ENCODE results near the gene INPPL1. TPM values are rescaled to one million over a fixed set of nuclear protein-coding genes. Genes with fewer than 3 reads are reported as not detected.
"Not testable (repeated sequence)": the region's sequence is repeated elsewhere in the genome, so short reads cannot be mapped to it uniquely, and the experiment has no call there.

Gene INPPL1
- total RNA-seq, 2 experiments from 2014 or later = 67.1 to 74.0 TPM

GRCh38 chr11:72195518-72196270 is 28.9 kb upstream of the INPPL1 start:
- Mint-ChIP-seq H3K4me1 (ENCODE audit: low read depth) (no peaks in the 10 kb centered on the region), H3K36me3 (ENCODE audit: low read depth) (no peaks in the 10 kb centered on the region), H3K27me3 (ENCODE audit: low read depth) (no peaks in the 10 kb centered on the region), H3K9me3 (no peaks in the 10 kb centered on the region), H3K27ac (no peak overlapping the region), H3K4me3 (no peak overlapping the region)
- intact Hi-C loops (cut with micrococcal nuclease) = no loop called here
- CTCF ChIA-PET = no interaction called here
- DNase-seq = no peak

DNA sequence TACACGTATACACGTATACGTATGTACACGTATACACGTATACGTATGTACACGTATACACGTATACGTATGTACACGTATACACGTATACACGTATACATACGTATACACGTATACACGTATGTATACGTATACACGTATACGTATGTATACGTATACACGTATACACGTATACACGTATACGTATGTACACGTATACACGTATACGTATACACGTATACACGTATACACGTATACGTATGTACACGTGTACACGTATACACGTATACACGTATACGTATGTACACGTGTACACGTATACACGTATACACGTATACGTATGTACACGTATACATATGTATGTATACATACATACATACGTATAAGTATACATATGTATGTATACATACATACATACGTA is 23.1 kb upstream of the INPPL1 start:
- CTCF ChIA-PET; H3K4me3 Mint-ChIP-seq; intact Hi-C loops (cut with micrococcal nuclease): not testable (repeated sequence)

DNA sequence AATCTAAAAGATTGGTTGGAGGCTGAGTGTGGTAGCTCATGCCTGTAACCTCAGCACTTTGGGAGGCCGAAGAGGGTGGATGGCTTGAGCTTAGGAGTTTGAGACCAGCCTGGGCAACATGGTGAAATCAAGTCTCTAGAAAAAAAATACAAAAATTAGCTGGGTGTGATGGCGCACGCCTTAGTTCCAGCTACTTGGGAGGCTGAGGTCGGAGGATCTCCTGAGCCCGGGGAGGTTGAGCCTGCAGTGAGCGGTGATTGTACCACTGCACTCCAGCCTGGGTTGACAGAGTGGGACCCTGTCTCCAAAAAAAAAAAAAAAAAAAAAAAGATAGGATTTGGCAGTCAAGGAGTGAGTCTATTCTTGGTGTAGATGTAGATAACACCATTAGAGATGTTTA is 22.0 kb upstream of the INPPL1 start:
- H3K36me3 Mint-ChIP-seq (ENCODE audit: low read depth) = no peaks in the 10 kb centered on the region
- H3K4me3 Mint-ChIP-seq = no peak overlapping the region
- CTCF ChIA-PET = no interaction called here
- H3K9me3 Mint-ChIP-seq = no peaks in the 10 kb centered on the region
- no peak overlapping the region for H3K27ac Mint-ChIP-seq
- H3K4me1 Mint-ChIP-seq (ENCODE audit: low read depth) = no peaks in the 10 kb centered on the region
- no peaks in the 10 kb centered on the region for H3K27me3 Mint-ChIP-seq (ENCODE audit: low read depth)
- intact Hi-C loops (cut with micrococcal nuclease) = no loop called here
- no peak for DNase-seq

More for the DNA sequence above, 23.1 kb upstream of the INPPL1 start:
- H3K4me1 Mint-ChIP-seq (ENCODE audit: low read depth); H3K9me3 Mint-ChIP-seq; H3K27ac Mint-ChIP-seq; H3K27me3 Mint-ChIP-seq (ENCODE audit: low read depth); H3K36me3 Mint-ChIP-seq (ENCODE audit: low read depth); DNase-seq: not testable (repeated sequence)

GRCh38 chr11:72203163-72203562 is 21.4 kb upstream of the INPPL1 start:
- Mint-ChIP-seq H3K27me3 (ENCODE audit: low read depth) (no peaks in the 10 kb centered on the region), H3K27ac (no peak overlapping the region), H3K4me3 (no peak overlapping the region), H3K9me3 (no peaks in the 10 kb centered on the region), H3K4me1 (ENCODE audit: low read depth) (no peaks in the 10 kb centered on the region), H3K36me3 (ENCODE audit: low read depth) (no peaks in the 10 kb centered on the region)
- intact Hi-C loops (cut with micrococcal nuclease) = no loop called here
- CTCF ChIA-PET = no interaction called here
- no peak for DNase-seq

DNA sequence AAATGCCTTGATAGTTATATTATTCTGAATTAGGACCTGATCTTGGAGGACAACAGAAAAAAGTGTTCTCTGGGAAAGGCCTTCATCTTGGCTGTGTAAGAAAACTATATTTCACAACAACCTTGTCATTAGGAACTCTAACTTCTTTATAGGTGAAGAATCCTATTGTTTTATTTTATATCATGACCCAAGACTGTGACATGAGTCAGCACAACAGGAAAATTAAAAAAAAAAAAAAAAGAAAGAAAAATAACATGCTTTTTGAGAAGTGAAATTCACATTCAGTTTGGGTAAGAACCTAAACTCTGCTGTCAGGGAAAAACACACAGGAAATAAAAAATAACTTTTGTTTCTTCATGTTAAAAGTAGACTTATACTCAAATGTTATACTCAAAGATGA is 19.7 kb upstream of the INPPL1 start:
- Mint-ChIP-seq H3K36me3 (ENCODE audit: low read depth) (no peaks in the 10 kb centered on the region), H3K27ac (no peak overlapping the region), H3K4me3 (no peak overlapping the region), H3K27me3 (ENCODE audit: low read depth) (no peaks in the 10 kb centered on the region), H3K9me3 (peaks cover 11% of the 10 kb centered on the region), H3K4me1 (ENCODE audit: low read depth) (no peaks in the 10 kb centered on the region)
- intact Hi-C loops (cut with micrococcal nuclease) = no loop called here
- CTCF ChIA-PET = interaction anchor here (0.6 kb wide), 1 partner anchor 277 kb away, joined by 3 read pairs; no protein-coding TSS in a partner anchor
- DNase-seq = no peak

GRCh38 chr11:72206794-72207193 is 17.8 kb upstream of the INPPL1 start:
- peaks cover 12% of the 10 kb centered on the region for H3K9me3 Mint-ChIP-seq
- H3K27me3 Mint-ChIP-seq (ENCODE audit: low read depth); H3K36me3 Mint-ChIP-seq (ENCODE audit: low read depth); H3K27ac Mint-ChIP-seq; H3K4me1 Mint-ChIP-seq (ENCODE audit: low read depth); DNase-seq; H3K4me3 Mint-ChIP-seq; intact Hi-C loops (cut with micrococcal nuclease): not testable (repeated sequence)
- CTCF ChIA-PET = interaction anchor here (0.6 kb wide), 1 partner anchor 17 kb away, joined by 4 read pairs; no protein-coding TSS in a partner anchor

GRCh38 chr11:72208281-72208680 is 16.3 kb upstream of the INPPL1 start:
- Mint-ChIP-seq H3K4me1 (ENCODE audit: low read depth) (no peaks in the 10 kb centered on the region), H3K9me3 (peaks cover 12% of the 10 kb centered on the region), H3K36me3 (ENCODE audit: low read depth) (no peaks in the 10 kb centered on the region), H3K27me3 (ENCODE audit: low read depth) (peaks cover 4% of the 10 kb centered on the region), H3K4me3 (no peak overlapping the region), H3K27ac (no peak overlapping the region)
- CTCF ChIA-PET = no interaction called here
- intact Hi-C loops (cut with micrococcal nuclease) = no loop called here
- DNase-seq = no peak

DNA sequence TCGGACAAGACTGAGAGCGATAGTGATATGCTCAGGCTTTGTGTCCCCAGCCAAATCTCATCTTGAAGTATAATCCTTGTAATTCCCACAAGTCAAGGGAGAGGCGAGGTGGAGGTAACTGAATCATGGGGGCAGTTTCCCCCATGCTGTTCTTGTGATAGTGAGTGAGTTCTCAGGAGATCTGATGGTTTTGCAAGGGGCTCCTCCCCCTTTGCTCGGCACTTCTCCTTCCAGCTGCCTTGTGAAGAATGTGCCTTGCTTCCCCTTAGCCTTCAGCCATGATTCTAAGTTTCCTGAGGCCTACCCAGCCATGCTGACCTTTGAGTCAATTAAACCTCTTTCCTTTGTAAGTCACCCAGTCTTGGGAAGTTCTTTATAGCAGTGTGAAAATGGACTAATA is 15.5 kb upstream of the INPPL1 start:
- no peaks in the 10 kb centered on the region for H3K36me3 Mint-ChIP-seq (ENCODE audit: low read depth)
- peaks cover 12% of the 10 kb centered on the region for H3K9me3 Mint-ChIP-seq
- H3K27me3 Mint-ChIP-seq (ENCODE audit: low read depth) = peaks cover 4% of the 10 kb centered on the region
- DNase-seq = no peak
- intact Hi-C loops (cut with micrococcal nuclease) = no loop called here
- CTCF ChIA-PET = interaction anchor here (1.1 kb wide), 1 partner anchor 25 kb away, joined by 3 read pairs; no protein-coding TSS in a partner anchor
- no peak overlapping the region for H3K27ac Mint-ChIP-seq
- H3K4me1 Mint-ChIP-seq (ENCODE audit: low read depth) = no peaks in the 10 kb centered on the region
- H3K4me3 Mint-ChIP-seq = no peak overlapping the region

DNA sequence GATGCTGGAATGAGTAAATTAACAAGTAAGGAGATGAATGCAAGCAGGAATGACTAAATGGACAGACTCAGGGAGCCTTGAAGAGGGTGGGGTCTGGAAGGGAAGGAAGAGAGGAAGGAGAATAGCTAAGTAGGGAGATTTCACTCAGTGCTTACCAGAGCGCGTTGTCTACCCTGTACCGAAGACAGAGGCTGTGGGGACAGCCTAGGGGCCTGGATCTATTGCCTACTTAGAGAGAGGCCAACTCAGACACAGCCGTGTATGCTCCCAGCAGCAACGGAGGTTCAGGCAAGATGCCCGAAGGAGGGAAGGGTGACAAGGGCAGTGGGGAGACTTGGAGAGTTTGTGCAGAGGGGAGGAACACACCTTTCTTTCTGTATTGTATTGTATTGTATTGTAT is 7.9 kb upstream of the INPPL1 start, which contains the start of gene FOLR2:
TSS of gene FOLR2 (plus strand) at position 157 of the 400 bp plus-strand sequence. CDS start 1,791 bp downstream, outside the sequence.
- CTCF ChIA-PET = no interaction called here
- no peak for DNase-seq
- H3K27me3 Mint-ChIP-seq (ENCODE audit: low read depth) = peaks cover 10% of the 10 kb centered on the region
- no peak within 1 kb of the TSS for H3K4me3 Mint-ChIP-seq
- no peak within 1 kb of the TSS for H3K27ac Mint-ChIP-seq
- intact Hi-C loops (cut with micrococcal nuclease) = no loop called here
- H3K4me1 Mint-ChIP-seq (ENCODE audit: low read depth) = no peaks in the 10 kb centered on the region
- H3K36me3 Mint-ChIP-seq (ENCODE audit: low read depth) = no peaks in the 10 kb centered on the region
- no peaks in the 10 kb centered on the region for H3K9me3 Mint-ChIP-seq

- no peaks in the 10 kb centered on the region for H3K36me3 Mint-ChIP-seq (ENCODE audit: low read depth)
- H3K9me3 Mint-ChIP-seq = no peaks in the 10 kb centered on the region
- H3K27ac Mint-ChIP-seq = no peak overlapping the region
- DNase-seq = no peak
- H3K4me1 Mint-ChIP-seq (ENCODE audit: low read depth) = peaks cover 7% of the 10 kb centered on the region
- CTCF ChIA-PET = no interaction called here
- H3K27me3 Mint-ChIP-seq (ENCODE audit: low read depth) = peaks cover 6% of the 10 kb centered on the region
- intact Hi-C loops (cut with micrococcal nuclease) = no loop called here
- no peak overlapping the region for H3K4me3 Mint-ChIP-seq
Measured at GRCh38 chr11:72217841-72218240, 6.7 kb upstream of the INPPL1 start.

- no peak for DNase-seq
- H3K27ac Mint-ChIP-seq = no peak overlapping the region
- CTCF ChIA-PET = no interaction called here
- H3K4me1 Mint-ChIP-seq (ENCODE audit: low read depth) = peaks cover 9% of the 10 kb centered on the region
- H3K27me3 Mint-ChIP-seq (ENCODE audit: low read depth) = peaks cover 6% of the 10 kb centered on the region
- no peaks in the 10 kb centered on the region for H3K9me3 Mint-ChIP-seq
- intact Hi-C loops (cut with micrococcal nuclease) = no loop called here
- H3K36me3 Mint-ChIP-seq (ENCODE audit: low read depth) = no peaks in the 10 kb centered on the region
- H3K4me3 Mint-ChIP-seq = no peak overlapping the region
Measured at GRCh38 chr11:72218251-72218745, 6.3 kb upstream of the INPPL1 start.

DNA sequence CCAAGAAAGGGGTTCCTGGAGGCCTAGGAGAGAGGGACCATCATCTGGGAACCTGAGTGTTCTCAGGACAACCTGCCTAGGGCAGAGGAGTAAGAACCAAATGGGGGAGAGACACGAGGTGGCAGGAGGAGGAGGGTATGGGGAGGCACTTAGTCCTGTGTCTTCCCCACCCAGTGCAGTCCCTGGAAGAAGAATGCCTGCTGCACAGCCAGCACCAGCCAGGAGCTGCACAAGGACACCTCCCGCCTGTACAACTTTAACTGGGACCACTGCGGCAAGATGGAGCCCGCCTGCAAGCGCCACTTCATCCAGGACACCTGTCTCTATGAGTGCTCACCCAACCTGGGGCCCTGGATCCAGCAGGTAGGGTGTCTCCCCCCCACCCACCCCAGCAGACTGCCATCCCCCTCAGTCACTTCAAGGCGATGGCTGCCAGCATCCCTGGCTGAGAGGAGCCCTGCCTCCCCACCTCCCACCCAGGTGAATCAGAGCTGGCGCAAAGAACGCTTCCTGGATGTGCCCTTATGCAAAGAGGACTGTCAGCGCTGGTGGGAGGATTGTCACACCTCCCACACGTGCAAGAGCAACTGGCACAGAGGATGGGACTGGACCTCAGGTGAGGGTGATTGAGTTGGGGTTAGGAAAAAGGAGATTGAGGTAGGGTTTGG is 3.7 kb upstream of the INPPL1 start:
- H3K4me1 Mint-ChIP-seq (ENCODE audit: low read depth) = peaks cover 16% of the 10 kb centered on the region
- H3K4me3 Mint-ChIP-seq = no peak overlapping the region
- H3K27me3 Mint-ChIP-seq (ENCODE audit: low read depth) = peaks cover 3% of the 10 kb centered on the region
- H3K36me3 Mint-ChIP-seq (ENCODE audit: low read depth) = peaks cover 3% of the 10 kb centered on the region
- DNase-seq = no peak
- intact Hi-C loops (cut with micrococcal nuclease) = loop anchor here (5.0 kb wide), 2 partner anchors 191 to 774 kb away; partner anchors contain the start of gene DHCR7
- CTCF ChIA-PET = no interaction called here
- no peaks in the 10 kb centered on the region for H3K9me3 Mint-ChIP-seq
- H3K27ac Mint-ChIP-seq = no peak overlapping the region

Data from activated naive CD4-positive, alpha-beta T cell treated with anti-CD3 and anti-CD28 coated beads for 36 hours (primary cell).